A673 (cell line): Measurements from ENCODE around the gene FOXD4L6. TPM values are rescaled to one million over a fixed set of nuclear protein-coding genes. Genes with fewer than 3 reads are reported as not detected.
"Not testable (repeated sequence)": the region's sequence is repeated elsewhere in the genome, so short reads cannot be mapped to it uniquely, and the experiment has no call there.

Source experiments
- BruUV-seq: library from RNA; stranded (reverse); fragments of 400-500 nt; replicated peaks from 2 replicates; lab custom pipeline; 2021; lab: Mats Ljungman, UMichigan
- CTCF ChIA-PET: fragments of 300-600 bp; sonication (Branson Sonifier 250); formaldehyde crosslinking; loops from one replicate; lab custom pipeline; 2022; ENCODE audit warnings: antibody characterized with exemption; lab: Charles Lee
- POLR2A ChIA-PET: fragments of 300-600 bp; sonication (Branson Sonifier 250); formaldehyde crosslinking; loops from one replicate; lab custom pipeline; 2022; ENCODE audit warnings: antibody characterized with exemption; ENCODE audit not compliant: low non-redundant PET; lab: Charles Lee
- DNase-seq: peaks from one replicate; pipeline ENCODE4 v3.0.0-alpha.2; 2015; ENCODE audit warnings: low spot score
- H3K27ac ChIP-seq: fragments of 200-600 bp; sonication (generic); 2 replicates; pipeline ENCODE4 v1.5.1; 2016; ENCODE audit warnings: mixed run types, low read depth, mild to moderate bottlenecking, mixed read lengths, antibody characterized with exemption, low read length; ENCODE audit not compliant: poor library complexity, severe bottlenecking
- H3K27me3 ChIP-seq: fragments of 200-600 bp; sonication (generic); replicated peaks from 2 replicates; pipeline ENCODE4 v1.6.1; 2017; ENCODE audit warnings: mixed run types, low read depth, mild to moderate bottlenecking, mixed read lengths, antibody characterized with exemption, low read length; ENCODE audit not compliant: insufficient read depth, poor library complexity
- H3K36me3 ChIP-seq: fragments of 200-600 bp; sonication (generic); 2 replicates; pipeline ENCODE4 v1.6.1; 2016; ENCODE audit warnings: mixed run types, mild to moderate bottlenecking, mixed read lengths, antibody characterized with exemption, low read length; ENCODE audit not compliant: insufficient read depth, poor library complexity, severe bottlenecking
- H3K4me1 ChIP-seq: fragments of 200-600 bp; sonication (generic); 2 replicates; pipeline ENCODE4 v1.6.1; 2017; ENCODE audit warnings: mixed run types, mild to moderate bottlenecking, mixed read lengths, antibody characterized with exemption, low read length; ENCODE audit not compliant: insufficient read depth, poor library complexity, severe bottlenecking
- H3K4me3 ChIP-seq: fragments of 200-600 bp; sonication (generic); 2 replicates; pipeline ENCODE4 v1.5.1; 2016; ENCODE audit warnings: low read depth, mixed run types, mild to moderate bottlenecking, mixed read lengths, low read length; ENCODE audit not compliant: poor library complexity, severe bottlenecking
- H3K9me3 ChIP-seq: fragments of 200-600 bp; sonication (generic); 2 replicates; pipeline ENCODE4 v1.6.1; 2016; ENCODE audit warnings: mixed run types, low read depth, mild to moderate bottlenecking, mixed read lengths, antibody characterized with exemption, low read length; ENCODE audit not compliant: poor library complexity, severe bottlenecking
- intact Hi-C: fragments of 100-400 bp; cut with micrococcal nuclease; formaldehyde crosslinking; loops from one replicate; pipeline ENCODE4 v1.10.0; 2022; ENCODE audit not compliant: unreplicated experiment
- total RNA-seq: library from RNA; stranded (reverse); gene quantifications from 2 replicates; pipeline ENCODE4 v1.2.3, GENCODE V29; 2021

The FOXD4L6 gene
- total RNA-seq, 1 experiment from 2014 or later: not detected

- intact Hi-C loops, H3K4me1 ChIP-seq, H3K27me3 ChIP-seq, H3K27ac ChIP-seq, DNase-seq, CTCF ChIA-PET, BruUV-seq, H3K4me3 ChIP-seq, H3K9me3 ChIP-seq, POLR2A ChIA-PET, H3K36me3 ChIP-seq: not testable (repeated sequence)
Observed at GRCh38 chr9:41077586-41077985, 50.9 kb downstream of the FOXD4L6 start.

Other genes with a start within 250 kb of the FOXD4L6 start
- gene ZNG1F, start 60.6 kb upstream of the FOXD4L6 start, total RNA-seq: 4.9 and 8.0 TPM in 2 replicates